Mammary epithelial cell (primary cell): Measurements from ENCODE around the gene BMAL1.

Experiments
- EZH2 ChIP-seq: IDR thresholded peaks from 2 replicates; pipeline ENCODE4 v1.6.1; 2012; ENCODE audit warnings: low read length, inconsistent platforms, borderline replicate concordance
- TF ChIP-seq, protein P1 (sequence below), 2 donors: IDR thresholded peaks in 1 of 2; conservative IDR thresholded peaks in 1 of 2; 2 replicates each; pipeline ENCODE4 v1.5.1; 2011 to 2012; ENCODE audit warnings: inconsistent platforms in 2 of 2, low read length in 2 of 2, mild to moderate bottlenecking in 2 of 2, control low read depth in 1 of 2, low read depth in 1 of 2; ENCODE audit not compliant: insufficient read depth in 1 of 2; ENCODE audit errors: extremely low read depth in 1 of 2

DNA sequence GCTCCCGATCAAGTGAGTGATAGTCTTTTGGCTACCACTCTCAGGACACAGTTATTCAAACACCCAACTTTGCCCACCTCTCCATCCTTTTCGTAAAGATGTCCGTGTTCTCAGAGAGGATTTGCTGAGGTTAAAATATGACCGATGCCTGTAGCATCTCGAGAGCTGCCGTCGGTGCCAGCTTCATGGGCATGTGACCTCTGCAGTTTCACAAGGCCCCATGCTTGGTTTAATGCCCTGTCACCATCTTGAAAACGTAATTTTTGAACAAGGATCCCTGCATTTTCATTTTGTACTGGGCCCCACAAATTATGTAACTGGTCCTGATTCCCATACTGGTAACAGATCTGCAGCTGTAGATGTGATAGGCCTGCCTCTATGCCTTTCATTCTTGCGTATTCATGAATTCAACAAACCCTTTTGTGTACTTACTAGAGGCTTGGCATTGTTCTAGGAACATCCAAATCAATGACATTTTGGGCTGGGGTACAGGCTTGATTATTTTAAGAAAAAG is 85.1 kb downstream of the BMAL1 start:
- TF ChIP-seq, protein P1, sequence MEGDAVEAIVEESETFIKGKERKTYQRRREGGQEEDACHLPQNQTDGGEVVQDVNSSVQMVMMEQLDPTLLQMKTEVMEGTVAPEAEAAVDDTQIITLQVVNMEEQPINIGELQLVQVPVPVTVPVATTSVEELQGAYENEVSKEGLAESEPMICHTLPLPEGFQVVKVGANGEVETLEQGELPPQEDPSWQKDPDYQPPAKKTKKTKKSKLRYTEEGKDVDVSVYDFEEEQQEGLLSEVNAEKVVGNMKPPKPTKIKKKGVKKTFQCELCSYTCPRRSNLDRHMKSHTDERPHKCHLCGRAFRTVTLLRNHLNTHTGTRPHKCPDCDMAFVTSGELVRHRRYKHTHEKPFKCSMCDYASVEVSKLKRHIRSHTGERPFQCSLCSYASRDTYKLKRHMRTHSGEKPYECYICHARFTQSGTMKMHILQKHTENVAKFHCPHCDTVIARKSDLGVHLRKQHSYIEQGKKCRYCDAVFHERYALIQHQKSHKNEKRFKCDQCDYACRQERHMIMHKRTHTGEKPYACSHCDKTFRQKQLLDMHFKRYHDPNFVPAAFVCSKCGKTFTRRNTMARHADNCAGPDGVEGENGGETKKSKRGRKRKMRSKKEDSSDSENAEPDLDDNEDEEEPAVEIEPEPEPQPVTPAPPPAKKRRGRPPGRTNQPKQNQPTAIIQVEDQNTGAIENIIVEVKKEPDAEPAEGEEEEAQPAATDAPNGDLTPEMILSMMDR (conservative IDR thresholded peaks at IDR 0.05 in 1 of 2, IDR thresholded peaks at IDR 0.05 in 1 of 2; ENCODE audit: extremely low read depth in 1 of 2, insufficient read depth in 1 of 2, low read depth in 1 of 2, low read length in 2 of 2): no peak
- TF ChIP-seq EZH2: no peak
